Muscle layer of duodenum (tissue), 2 donors: Measurements from ENCODE around the gene LINC01488.

Experiments
- H3K27ac ChIP-seq: one replicate; pipeline ENCODE4 v1.7.0; 2013; ENCODE audit warnings: mild to moderate bottlenecking, low read length
- H3K27me3 ChIP-seq: one replicate; pipeline ENCODE4 v1.7.0; 2013; ENCODE audit warnings: low read depth, mild to moderate bottlenecking, control low read depth, low read length
- H3K36me3 ChIP-seq, 2 donors: one replicate each; pipeline ENCODE4 v1.7.0; 2013; ENCODE audit warnings: low read length in 2 of 2, control low read depth in 1 of 2, mild to moderate bottlenecking in 1 of 2; ENCODE audit not compliant: insufficient read depth in 2 of 2, control insufficient read depth in 1 of 2
- H3K4me1 ChIP-seq, 2 donors: one replicate each; pipeline ENCODE4 v1.7.0; 2013; ENCODE audit warnings: low read length in 2 of 2, mild to moderate bottlenecking in 2 of 2, control low read depth in 1 of 2, moderate library complexity in 1 of 2; ENCODE audit not compliant: insufficient read depth in 2 of 2, control insufficient read depth in 1 of 2
- H3K4me3 ChIP-seq, 2 donors: one replicate each; pipeline ENCODE4 v1.7.0; 2013; ENCODE audit warnings: low read length in 2 of 2, low read depth in 1 of 2, mild to moderate bottlenecking in 1 of 2
- H3K9me3 ChIP-seq, 2 donors: one replicate each; pipeline ENCODE4 v1.7.0; 2013; ENCODE audit warnings: low read length in 2 of 2, control low read depth in 1 of 2, mild to moderate bottlenecking in 1 of 2; ENCODE audit not compliant: control insufficient read depth in 1 of 2
- donor health status: healthy.

The LINC01488 gene

DNA sequence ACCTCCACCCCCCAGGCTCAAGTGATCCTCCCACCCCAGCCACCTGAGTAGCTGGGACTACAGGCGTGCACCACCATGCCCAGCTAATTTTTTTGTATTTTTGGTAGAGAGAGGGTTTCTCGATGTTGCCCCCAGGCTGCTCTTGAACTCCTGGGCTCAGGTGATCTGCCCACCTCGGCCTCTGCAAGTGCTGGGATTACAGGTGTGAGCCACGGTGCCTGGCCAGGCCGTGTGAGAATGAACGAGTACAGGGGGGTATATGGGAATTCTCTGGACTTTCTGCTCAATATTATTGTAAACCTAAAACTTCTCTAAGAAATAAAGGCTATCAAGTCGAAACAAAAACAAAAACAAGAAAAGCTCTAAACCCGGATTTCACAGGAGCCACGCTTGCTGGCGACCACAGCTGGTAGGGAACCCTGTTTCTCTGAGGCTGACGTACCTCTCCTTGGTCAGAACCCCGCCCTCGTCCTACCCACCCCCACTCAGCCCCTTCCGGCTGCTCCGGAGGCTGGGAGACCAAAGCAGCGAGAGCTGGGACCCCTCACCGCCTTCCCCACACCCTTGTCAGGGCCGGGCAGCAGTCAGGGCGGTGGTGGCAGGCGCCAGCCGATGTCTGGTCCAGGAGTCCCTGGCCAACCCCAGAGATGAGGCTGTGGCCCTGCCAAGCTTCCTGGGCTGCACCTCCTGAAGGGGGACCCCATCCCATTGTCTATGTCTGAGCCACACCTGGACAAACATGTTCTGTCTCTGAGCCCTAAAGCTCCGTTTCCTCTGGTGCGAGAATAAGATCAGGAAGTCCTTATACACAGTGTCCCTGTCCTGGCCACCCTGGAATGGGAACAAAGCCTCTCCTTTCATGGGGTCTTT lies 52.1 kb downstream of the LINC01488 start:
- Histone ChIP-seq H3K9me3 (no peaks in the 10 kb centered on the region), H3K27ac (no peak overlapping the region), H3K4me3 (no peak overlapping the region), H3K27me3 (no peaks in the 10 kb centered on the region), H3K4me1 (no peaks in the 10 kb centered on the region), H3K36me3 (no peaks in the 10 kb centered on the region)

DNA sequence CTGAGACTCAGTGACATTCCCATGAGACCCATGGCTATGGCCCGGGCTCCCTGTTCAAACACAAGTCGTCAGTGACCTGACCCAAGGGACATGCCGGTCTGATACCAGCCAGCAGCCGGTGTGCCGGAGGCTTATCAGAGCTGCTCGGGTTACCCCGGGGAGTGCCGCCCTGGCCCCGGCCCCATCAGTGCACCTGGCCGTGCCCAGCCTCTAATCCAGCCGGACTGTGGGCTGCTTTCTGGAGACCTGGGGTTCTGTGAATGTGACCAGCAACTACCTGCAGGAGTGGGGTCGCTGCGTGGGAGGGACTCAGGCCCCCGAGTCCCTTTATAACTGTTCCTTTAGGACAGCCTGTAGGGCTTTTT lies 52.7 kb downstream of the LINC01488 start:
- no peaks in the 10 kb centered on the region for H3K9me3 ChIP-seq
- peaks cover 0 to 2% of the 10 kb centered on the region in 2 donors for H3K4me1 ChIP-seq
- H3K27me3 ChIP-seq, result no peaks in the 10 kb centered on the region

DNA sequence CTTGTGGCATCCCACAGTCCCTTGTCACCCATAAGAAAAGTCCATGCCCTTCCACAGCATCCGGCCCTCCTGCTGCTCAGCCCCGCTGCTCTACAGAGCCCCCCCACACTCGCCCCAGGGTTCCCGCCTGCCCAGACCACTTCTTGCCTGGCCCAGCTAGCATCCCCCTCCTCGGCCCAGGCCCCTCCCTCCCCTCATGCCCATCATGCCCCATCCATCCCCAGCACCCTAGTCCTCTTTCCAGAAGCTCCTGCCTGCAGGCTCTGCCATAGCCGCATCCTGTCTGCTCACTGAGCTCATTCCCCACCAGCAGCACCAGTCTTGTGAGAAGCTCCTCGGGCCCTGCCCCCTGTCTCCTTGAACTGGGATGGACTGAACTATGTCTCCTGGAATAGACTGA lies 54.4 kb downstream of the LINC01488 start:
- peaks cover 0 to 13% of the 10 kb centered on the region in 2 donors for H3K4me1 ChIP-seq
- H3K9me3 ChIP-seq, result no peaks in the 10 kb centered on the region
- H3K36me3 ChIP-seq, result no peaks in the 10 kb centered on the region
- no peaks in the 10 kb centered on the region for H3K27me3 ChIP-seq
- no peak overlapping the region for H3K4me3 ChIP-seq
- H3K27ac ChIP-seq, result no peak overlapping the region

More for the DNA sequence above, 52.7 kb downstream of the LINC01488 start:
- no peak overlapping the region for H3K4me3 ChIP-seq
- H3K27ac ChIP-seq, result no peak overlapping the region
- no peaks in the 10 kb centered on the region for H3K36me3 ChIP-seq

- no peaks in the 10 kb centered on the region for H3K27me3 ChIP-seq
- H3K4me3 ChIP-seq, result no peak overlapping the region
- no peaks in the 10 kb centered on the region for H3K36me3 ChIP-seq
These were observed 54.9 kb downstream of the LINC01488 start for GRCh38 chr11:69536406-69536805.

GRCh38 chr11:69537126-69537525 lies 55.7 kb downstream of the LINC01488 start:
- H3K27me3 ChIP-seq, result no peaks in the 10 kb centered on the region
- H3K27ac ChIP-seq, result no peak overlapping the region
- H3K36me3 ChIP-seq, result no peaks in the 10 kb centered on the region
- no peak overlapping the region for H3K4me3 ChIP-seq
- H3K9me3 ChIP-seq, result no peaks in the 10 kb centered on the region
- peaks cover 0 to 13% of the 10 kb centered on the region in 2 donors for H3K4me1 ChIP-seq

More at GRCh38 chr11:69536406-69536805, 54.9 kb downstream of the LINC01488 start:
- H3K9me3 ChIP-seq, result no peaks in the 10 kb centered on the region
- H3K4me1 ChIP-seq, result peaks cover 0 to 13% of the 10 kb centered on the region in 2 donors
- H3K27ac ChIP-seq, result no peak overlapping the region

DNA sequence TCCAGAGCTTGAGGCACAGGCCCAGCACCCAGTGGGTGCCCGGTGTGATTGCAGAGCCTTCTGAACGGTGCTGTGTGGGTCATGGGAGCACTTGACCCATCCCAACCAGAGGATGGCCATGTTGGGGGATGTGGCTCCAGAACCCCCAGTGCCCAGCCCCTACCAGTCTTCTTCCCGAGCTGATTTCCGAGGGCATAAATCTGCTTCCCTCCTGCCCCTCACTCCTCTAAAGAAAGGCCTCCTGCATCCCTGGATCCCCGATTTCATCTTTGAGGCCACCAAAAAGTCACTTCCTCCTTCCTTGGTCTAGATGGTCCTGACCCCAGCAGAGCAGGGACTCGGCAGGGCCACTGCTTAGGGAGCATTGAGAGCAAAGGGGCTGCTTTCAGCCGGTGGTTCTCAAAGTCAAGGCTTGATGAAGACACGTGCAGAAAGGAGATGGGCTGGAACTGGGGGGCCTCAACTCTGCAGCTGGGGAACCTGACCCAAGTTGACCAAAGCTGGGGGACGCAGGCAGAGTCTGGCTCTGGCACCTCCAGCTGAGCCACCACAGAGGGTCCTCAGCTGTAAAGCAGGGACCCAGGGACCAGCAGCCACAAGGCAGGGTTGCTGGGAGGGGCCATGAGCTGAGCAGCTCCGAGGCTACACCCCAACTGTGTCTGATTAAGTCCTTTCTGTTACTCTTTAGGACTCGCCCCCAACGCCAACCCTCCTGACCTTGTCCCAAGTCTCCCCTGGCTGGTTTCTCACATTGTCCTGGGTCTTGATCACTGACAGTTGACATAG lies 56.6 kb downstream of the LINC01488 start:
- Histone ChIP-seq H3K27me3 (no peaks in the 10 kb centered on the region), H3K9me3 (no peaks in the 10 kb centered on the region), H3K4me3 (no peak overlapping the region), H3K4me1 (peaks cover 0 to 13% of the 10 kb centered on the region in 2 donors), H3K27ac (no peak overlapping the region), H3K36me3 (no peaks in the 10 kb centered on the region)

DNA sequence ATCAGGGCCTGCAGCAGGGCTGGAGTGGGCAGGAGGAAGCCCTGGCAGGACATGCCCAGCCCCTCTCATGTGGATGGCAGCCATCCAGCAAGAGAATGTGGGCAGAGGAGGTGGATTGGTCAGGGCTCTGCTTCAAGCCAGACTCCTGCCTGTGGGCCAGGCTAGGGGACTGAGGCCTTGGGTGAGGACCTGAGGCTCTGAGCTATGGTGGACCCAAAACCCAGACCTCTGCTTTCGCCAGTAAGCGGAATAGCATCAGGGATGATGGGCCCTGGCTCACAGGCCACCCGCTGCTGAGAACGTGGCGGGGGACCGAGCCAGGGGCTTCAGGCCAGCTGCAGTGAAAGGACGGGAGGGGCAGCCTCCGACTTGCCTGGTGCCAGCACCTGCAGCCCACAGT lies 57.4 kb downstream of the LINC01488 start:
- H3K4me1 ChIP-seq, result peaks cover 0 to 13% of the 10 kb centered on the region in 2 donors
- H3K9me3 ChIP-seq, result no peaks in the 10 kb centered on the region
- no peak overlapping the region for H3K4me3 ChIP-seq
- no peak overlapping the region for H3K27ac ChIP-seq
- no peaks in the 10 kb centered on the region for H3K27me3 ChIP-seq
- no peaks in the 10 kb centered on the region for H3K36me3 ChIP-seq

DNA sequence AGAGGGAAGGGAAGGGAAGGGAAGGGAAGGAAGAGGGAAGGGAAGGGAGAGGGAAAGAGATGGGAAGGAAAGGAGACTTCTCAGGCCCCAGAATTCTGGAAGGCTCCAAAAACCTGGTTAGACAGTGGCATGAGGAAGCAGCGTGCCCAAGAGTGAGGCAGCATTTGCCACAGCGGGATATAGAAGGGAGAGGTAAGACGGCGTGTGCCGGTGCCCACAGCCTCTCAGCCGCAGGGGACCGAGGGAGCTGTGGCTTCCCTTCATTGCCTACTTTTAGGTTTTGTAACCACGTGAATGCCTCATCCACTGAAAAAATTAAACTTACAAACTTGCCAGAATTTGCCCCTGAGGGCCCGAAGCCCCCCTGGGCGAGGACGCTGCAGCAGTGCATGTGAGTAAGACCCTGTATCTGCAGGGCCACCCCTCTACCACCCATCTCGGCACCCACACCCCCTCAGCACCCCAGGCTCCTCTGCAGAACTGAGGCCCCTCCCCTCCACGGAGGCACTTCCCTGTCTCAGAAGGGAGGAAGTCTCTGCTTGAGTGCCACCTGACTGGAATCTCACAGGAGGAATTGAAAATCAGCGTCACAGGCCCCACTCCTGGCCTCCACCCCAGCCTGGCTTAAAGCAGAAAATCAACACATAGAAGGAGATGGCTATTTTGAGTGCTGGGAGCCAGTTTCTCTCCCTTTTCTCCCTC lies 58.1 kb downstream of the LINC01488 start:
- Histone ChIP-seq H3K27ac (no peak overlapping the region), H3K4me3 (no peak overlapping the region), H3K9me3 (no peaks in the 10 kb centered on the region), H3K4me1 (peaks cover 0 to 13% of the 10 kb centered on the region in 2 donors), H3K36me3 (no peaks in the 10 kb centered on the region), H3K27me3 (no peaks in the 10 kb centered on the region)

- Histone ChIP-seq H3K9me3 (no peaks in the 10 kb centered on the region), H3K4me1 (peaks cover 0 to 13% of the 10 kb centered on the region in 2 donors), H3K27ac (no peak overlapping the region), H3K36me3 (no peaks in the 10 kb centered on the region), H3K4me3 (no peak overlapping the region), H3K27me3 (no peaks in the 10 kb centered on the region)
These were observed 58.9 kb downstream of the LINC01488 start for GRCh38 chr11:69540118-69541000.

DNA sequence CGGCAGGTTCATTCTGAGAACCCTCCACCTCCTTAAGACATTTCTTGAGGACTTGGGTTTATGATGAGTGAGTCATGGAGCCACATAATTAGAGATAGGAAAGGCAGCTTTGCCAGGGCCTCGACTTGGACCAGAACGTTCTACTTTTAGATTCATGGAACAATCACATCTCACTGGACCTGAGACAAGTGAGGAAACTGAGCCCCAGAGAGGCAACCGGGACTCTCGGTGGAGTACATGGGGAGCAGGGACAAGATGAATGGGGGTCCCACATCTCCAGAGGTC lies 59.5 kb downstream of the LINC01488 start:
- no peak overlapping the region for H3K27ac ChIP-seq
- no peaks in the 10 kb centered on the region for H3K36me3 ChIP-seq
- H3K4me1 ChIP-seq, result peaks cover 0 to 13% of the 10 kb centered on the region in 2 donors
- no peak overlapping the region for H3K4me3 ChIP-seq
- H3K9me3 ChIP-seq, result no peaks in the 10 kb centered on the region
- H3K27me3 ChIP-seq, result no peaks in the 10 kb centered on the region
